Stimulated activated memory B cell treated with anti-CD40 and anti-IgM and Interleukin-4, amounts not matched to agents 10 μg/mL and 1 μg/mL and 100 μg/mL, for 72 hours (primary cell): ENCODE data around the gene FABP7.

Experiments
- ATAC-seq: fragments of 150-1000 bp; cut with Tn5 transposase; 2 replicates; pipeline ENCODE4 v1.10.0; 2021
- H3K27ac Mint-ChIP-seq: one replicate; pipeline ENCODE4 v1.8.0; 2022; ENCODE audit warnings: mild to moderate bottlenecking, mixed read lengths
- H3K27me3 Mint-ChIP-seq: one replicate; pipeline ENCODE4 v1.8.0; 2022; ENCODE audit warnings: mixed read lengths
- H3K36me3 Mint-ChIP-seq: one replicate; pipeline ENCODE4 v1.8.0; 2022; ENCODE audit warnings: mixed read lengths
- H3K4me1 Mint-ChIP-seq: one replicate; pipeline ENCODE4 v1.8.0; 2022; ENCODE audit warnings: mixed read lengths
- H3K4me3 Mint-ChIP-seq: one replicate; pipeline ENCODE4 v1.8.0; 2022; ENCODE audit warnings: mild to moderate bottlenecking, moderate library complexity, mixed read lengths
- H3K9me3 Mint-ChIP-seq: one replicate; pipeline ENCODE4 v1.8.0; 2022; ENCODE audit warnings: mixed read lengths

The FABP7 gene

GRCh38 chr6:122780114-122780513 is 598 bp downstream of the FABP7 start:
- H3K36me3 Mint-ChIP-seq, result no peaks in the 10 kb centered on the region
- H3K27me3 Mint-ChIP-seq, result peaks cover 8% of the 10 kb centered on the region
- H3K9me3 Mint-ChIP-seq, result peaks cover 5% of the 10 kb centered on the region
- ATAC-seq, result no peak
- no peaks in the 10 kb centered on the region for H3K4me1 Mint-ChIP-seq
- H3K4me3 Mint-ChIP-seq, result no peak overlapping the region
- H3K27ac Mint-ChIP-seq, result no peak overlapping the region

GRCh38 chr6:122781716-122782115 is 2.2 kb downstream of the FABP7 start:
- Mint-ChIP-seq H3K27me3 (peaks cover 10% of the 10 kb centered on the region), H3K27ac (no peak overlapping the region)

GRCh38 chr6:122783401-122783800 is 3.9 kb downstream of the FABP7 start:
- no peak overlapping the region for H3K27ac Mint-ChIP-seq
- H3K27me3 Mint-ChIP-seq, result peaks cover 17% of the 10 kb centered on the region
- ATAC-seq, result no peak
- H3K4me3 Mint-ChIP-seq, result no peak overlapping the region
- no peaks in the 10 kb centered on the region for H3K9me3 Mint-ChIP-seq
- no peaks in the 10 kb centered on the region for H3K36me3 Mint-ChIP-seq
- H3K4me1 Mint-ChIP-seq, result no peaks in the 10 kb centered on the region

More at GRCh38 chr6:122781716-122782115, 2.2 kb downstream of the FABP7 start:
- H3K36me3 Mint-ChIP-seq, result no peaks in the 10 kb centered on the region
- no peak overlapping the region for H3K4me3 Mint-ChIP-seq
- H3K9me3 Mint-ChIP-seq, result no peaks in the 10 kb centered on the region
- no peak for ATAC-seq
- H3K4me1 Mint-ChIP-seq, result no peaks in the 10 kb centered on the region

GRCh38 chr6:122785891-122786290 is 6.4 kb downstream of the FABP7 start:
- ATAC-seq, result no peak
- H3K36me3 Mint-ChIP-seq, result no peaks in the 10 kb centered on the region
- H3K9me3 Mint-ChIP-seq, result no peaks in the 10 kb centered on the region
- peaks cover 19% of the 10 kb centered on the region for H3K4me1 Mint-ChIP-seq
- no peak overlapping the region for H3K27ac Mint-ChIP-seq
- H3K4me3 Mint-ChIP-seq, result no peak overlapping the region
- peaks cover 34% of the 10 kb centered on the region for H3K27me3 Mint-ChIP-seq

GRCh38 chr6:122787721-122788120 is 8.2 kb downstream of the FABP7 start:
- Mint-ChIP-seq H3K27me3 (peaks cover 35% of the 10 kb centered on the region), H3K4me1 (peaks cover 19% of the 10 kb centered on the region), H3K9me3 (no peaks in the 10 kb centered on the region), H3K4me3 (no peak overlapping the region), H3K27ac (no peak overlapping the region), H3K36me3 (no peaks in the 10 kb centered on the region)
- ATAC-seq, result no peak

- peaks cover 19% of the 10 kb centered on the region for H3K4me1 Mint-ChIP-seq
- no peak overlapping the region for H3K27ac Mint-ChIP-seq
- ATAC-seq, result no peak
- H3K9me3 Mint-ChIP-seq, result no peaks in the 10 kb centered on the region
- H3K36me3 Mint-ChIP-seq, result no peaks in the 10 kb centered on the region
- H3K4me3 Mint-ChIP-seq, result no peak overlapping the region
- H3K27me3 Mint-ChIP-seq, result peaks cover 35% of the 10 kb centered on the region
Observed at GRCh38 chr6:122788208-122788607, 8.7 kb downstream of the FABP7 start.

GRCh38 chr6:122788663-122789181 is 9.2 kb downstream of the FABP7 start:
- no peaks in the 10 kb centered on the region for H3K36me3 Mint-ChIP-seq
- H3K9me3 Mint-ChIP-seq, result no peaks in the 10 kb centered on the region
- H3K4me1 Mint-ChIP-seq, result peaks cover 19% of the 10 kb centered on the region
- peaks cover 35% of the 10 kb centered on the region for H3K27me3 Mint-ChIP-seq
- H3K4me3 Mint-ChIP-seq, result peak overlapping the region; percentile 89
- peak overlapping the region; percentile 80 for H3K27ac Mint-ChIP-seq
- ATAC-seq, result no peak

- H3K9me3 Mint-ChIP-seq, result no peaks in the 10 kb centered on the region
- peaks cover 35% of the 10 kb centered on the region for H3K27me3 Mint-ChIP-seq
- peak within 1 kb of the TSS; percentile 89 for H3K4me3 Mint-ChIP-seq
- H3K27ac Mint-ChIP-seq, result peak within 1 kb of the TSS; percentile 80
- H3K36me3 Mint-ChIP-seq, result no peaks in the 10 kb centered on the region
- ATAC-seq, result peak; percentile 78
- peaks cover 19% of the 10 kb centered on the region for H3K4me1 Mint-ChIP-seq
Observed at GRCh38 chr6:122789182-122790027, 9.9 kb downstream of the FABP7 start, which contains the start of gene SMPDL3A. Gene SMPDL3A (plus strand): TSS chr6:122789258. CDS start chr6:122789347, 89 bp downstream.

- peak overlapping the region; percentile 80 for H3K27ac Mint-ChIP-seq
- H3K36me3 Mint-ChIP-seq, result no peaks in the 10 kb centered on the region
- ATAC-seq, result no peak
- H3K27me3 Mint-ChIP-seq, result peaks cover 35% of the 10 kb centered on the region
- peaks cover 19% of the 10 kb centered on the region for H3K4me1 Mint-ChIP-seq
- peak overlapping the region; percentile 89 for H3K4me3 Mint-ChIP-seq
- H3K9me3 Mint-ChIP-seq, result no peaks in the 10 kb centered on the region
Observed at GRCh38 chr6:122790028-122790422, 10.5 kb downstream of the FABP7 start.

- H3K27me3 Mint-ChIP-seq, result peaks cover 35% of the 10 kb centered on the region
Observed at GRCh38 chr6:122790423-122791309, 11.2 kb downstream of the FABP7 start.

GRCh38 chr6:122791310-122791679 is 11.8 kb downstream of the FABP7 start:
- Mint-ChIP-seq H3K27ac (no peak overlapping the region), H3K27me3 (peaks cover 35% of the 10 kb centered on the region), H3K4me1 (peaks cover 19% of the 10 kb centered on the region), H3K4me3 (no peak overlapping the region), H3K36me3 (no peaks in the 10 kb centered on the region), H3K9me3 (no peaks in the 10 kb centered on the region)
- ATAC-seq, result no peak

More at GRCh38 chr6:122790423-122791309, 11.2 kb downstream of the FABP7 start:
- Mint-ChIP-seq H3K4me3 (peak overlapping the region; percentile 89), H3K36me3 (no peaks in the 10 kb centered on the region), H3K27ac (peak overlapping the region; percentile 80), H3K4me1 (peaks cover 19% of the 10 kb centered on the region), H3K9me3 (no peaks in the 10 kb centered on the region)
- ATAC-seq, result no peak

- H3K27me3 Mint-ChIP-seq, result peaks cover 26% of the 10 kb centered on the region
- no peaks in the 10 kb centered on the region for H3K36me3 Mint-ChIP-seq
- H3K27ac Mint-ChIP-seq, result no peak overlapping the region
- ATAC-seq, result no peak
- no peak overlapping the region for H3K4me3 Mint-ChIP-seq
- no peaks in the 10 kb centered on the region for H3K9me3 Mint-ChIP-seq
- peaks cover 20% of the 10 kb centered on the region for H3K4me1 Mint-ChIP-seq
Observed at GRCh38 chr6:122792766-122793165, 13.2 kb downstream of the FABP7 start.

GRCh38 chr6:122797537-122797936 is 18.0 kb downstream of the FABP7 start:
- H3K4me1 Mint-ChIP-seq, result peaks cover 5% of the 10 kb centered on the region
- ATAC-seq, result no peak
- H3K9me3 Mint-ChIP-seq, result no peaks in the 10 kb centered on the region
- no peaks in the 10 kb centered on the region for H3K36me3 Mint-ChIP-seq
- H3K27ac Mint-ChIP-seq, result no peak overlapping the region
- no peak overlapping the region for H3K4me3 Mint-ChIP-seq
- H3K27me3 Mint-ChIP-seq, result no peaks in the 10 kb centered on the region

GRCh38 chr6:122798099-122798641 is 18.7 kb downstream of the FABP7 start:
- peaks cover 5% of the 10 kb centered on the region for H3K4me1 Mint-ChIP-seq
- no peak overlapping the region for H3K4me3 Mint-ChIP-seq
- ATAC-seq, result peak; percentile 55
- H3K27ac Mint-ChIP-seq, result no peak overlapping the region
- no peaks in the 10 kb centered on the region for H3K27me3 Mint-ChIP-seq
- no peaks in the 10 kb centered on the region for H3K36me3 Mint-ChIP-seq
- H3K9me3 Mint-ChIP-seq, result no peaks in the 10 kb centered on the region

GRCh38 chr6:122799140-122799745 is 19.7 kb downstream of the FABP7 start:
- Mint-ChIP-seq H3K4me1 (peaks cover 5% of the 10 kb centered on the region), H3K36me3 (no peaks in the 10 kb centered on the region), H3K27ac (no peak overlapping the region), H3K9me3 (no peaks in the 10 kb centered on the region), H3K27me3 (no peaks in the 10 kb centered on the region), H3K4me3 (no peak overlapping the region)
- no peak for ATAC-seq
